Upper lobe of left lung (tissue), 4 donors: ENCODE measurements around the gene MIB2.

Source experiments
- CTCF ChIP-seq, 6 experiments: fragments of 450-650 bp in 4 of 6; fragments of 200-600 bp in 2 of 6; sonication (generic) in 2 of 6; IDR thresholded peaks; one replicate each; pipeline ENCODE4 v1.5.1; 2016 to 2019; ENCODE audit warnings: antibody characterized with exemption in 6 of 6
- EP300 ChIP-seq, 4 donors: sonication (generic); formaldehyde crosslinking; IDR thresholded peaks; one replicate each; pipeline ENCODE4 v1.5.1; 2017; ENCODE audit warnings: antibody characterized with exemption in 4 of 4, control low read depth in 2 of 4
- POLR2AphosphoS5 ChIP-seq, 2 donors: sonication (generic); formaldehyde crosslinking; IDR thresholded peaks; one replicate each; pipeline ENCODE4 v1.5.1; 2017; ENCODE audit warnings: antibody characterized with exemption in 2 of 2

- TF ChIP-seq CTCF (IDR thresholded peaks at IDR 0.05) (no peak), EP300 (IDR thresholded peaks at IDR 0.05) (no peak), POLR2AphosphoS5 (IDR thresholded peaks at IDR 0.05) (no peak)
Observed at GRCh38 chr1:1618396-1619068, 3.2 kb downstream of the MIB2 start.
